ENCODE data around the gene ZNF622. TPM values are rescaled to one million over a fixed set of nuclear protein-coding genes. Genes with fewer than 3 reads are reported as not detected.

ZNF622 gene, protein sequence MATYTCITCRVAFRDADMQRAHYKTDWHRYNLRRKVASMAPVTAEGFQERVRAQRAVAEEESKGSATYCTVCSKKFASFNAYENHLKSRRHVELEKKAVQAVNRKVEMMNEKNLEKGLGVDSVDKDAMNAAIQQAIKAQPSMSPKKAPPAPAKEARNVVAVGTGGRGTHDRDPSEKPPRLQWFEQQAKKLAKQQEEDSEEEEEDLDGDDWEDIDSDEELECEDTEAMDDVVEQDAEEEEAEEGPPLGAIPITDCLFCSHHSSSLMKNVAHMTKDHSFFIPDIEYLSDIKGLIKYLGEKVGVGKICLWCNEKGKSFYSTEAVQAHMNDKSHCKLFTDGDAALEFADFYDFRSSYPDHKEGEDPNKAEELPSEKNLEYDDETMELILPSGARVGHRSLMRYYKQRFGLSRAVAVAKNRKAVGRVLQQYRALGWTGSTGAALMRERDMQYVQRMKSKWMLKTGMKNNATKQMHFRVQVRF
- polyA plus RNA-seq (2012; ENCODE audit: insufficient read depth, insufficient read length, low read depth), result 95.9 TPM

DNA sequence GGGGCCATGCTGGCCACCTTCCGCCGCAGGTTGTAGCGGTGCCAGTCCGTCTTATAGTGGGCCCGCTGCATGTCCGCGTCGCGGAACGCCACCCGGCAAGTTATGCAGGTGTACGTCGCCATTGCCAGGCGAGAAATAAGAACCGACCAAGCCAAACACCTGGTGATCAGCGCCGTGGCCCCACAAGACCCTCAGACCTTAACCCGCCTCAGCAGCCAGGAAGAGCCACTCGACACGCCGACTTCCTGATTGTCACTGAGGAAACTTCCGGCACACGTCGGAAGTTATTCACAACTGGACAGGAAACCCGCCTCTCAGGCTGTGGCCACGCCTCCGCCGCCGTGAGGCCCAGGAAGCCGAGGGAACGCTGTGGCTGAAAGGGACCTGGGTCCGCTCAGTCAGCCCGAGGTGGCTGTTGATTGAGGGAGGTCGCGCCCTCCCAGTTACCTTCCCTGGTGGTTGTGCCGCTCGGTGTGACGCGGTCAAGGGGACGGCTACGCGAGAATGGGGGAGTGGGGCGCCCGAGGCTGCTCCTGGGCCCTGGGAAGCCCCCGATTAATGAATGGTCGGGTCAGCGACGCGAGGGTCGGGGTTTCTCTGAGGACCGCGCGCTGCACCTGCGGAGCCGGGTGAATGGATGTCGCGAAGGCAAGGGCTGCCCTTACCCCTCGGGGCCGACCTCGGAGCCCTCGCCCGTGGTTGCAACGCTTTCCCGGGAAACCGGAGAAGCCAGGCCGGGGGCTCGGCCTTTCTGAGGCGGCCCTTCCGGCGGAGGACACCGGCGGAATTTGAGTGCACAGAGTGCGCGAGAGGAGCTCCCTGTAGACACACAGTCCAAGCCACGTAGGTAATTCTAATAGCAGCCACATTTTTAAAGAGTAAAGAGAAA is at the start of gene ZNF622:
Gene ZNF622 (minus strand): TSS at position 257 of the 889 bp plus-strand sequence. CDS start 135 bp downstream, at position 122.
- Histone ChIP-seq H3K9me3 (no peaks in the 10 kb centered on the region), H3K4me1 (no peaks in the 10 kb centered on the region), H3K36me3 (peaks cover 27% of the 10 kb centered on the region), H3K27me3 (no peaks in the 10 kb centered on the region), H3K4me3 (ENCODE audit: low read depth, low read length) (peak within 1 kb of the TSS; percentile 98)
- TF ChIP-seq, protein P1, sequence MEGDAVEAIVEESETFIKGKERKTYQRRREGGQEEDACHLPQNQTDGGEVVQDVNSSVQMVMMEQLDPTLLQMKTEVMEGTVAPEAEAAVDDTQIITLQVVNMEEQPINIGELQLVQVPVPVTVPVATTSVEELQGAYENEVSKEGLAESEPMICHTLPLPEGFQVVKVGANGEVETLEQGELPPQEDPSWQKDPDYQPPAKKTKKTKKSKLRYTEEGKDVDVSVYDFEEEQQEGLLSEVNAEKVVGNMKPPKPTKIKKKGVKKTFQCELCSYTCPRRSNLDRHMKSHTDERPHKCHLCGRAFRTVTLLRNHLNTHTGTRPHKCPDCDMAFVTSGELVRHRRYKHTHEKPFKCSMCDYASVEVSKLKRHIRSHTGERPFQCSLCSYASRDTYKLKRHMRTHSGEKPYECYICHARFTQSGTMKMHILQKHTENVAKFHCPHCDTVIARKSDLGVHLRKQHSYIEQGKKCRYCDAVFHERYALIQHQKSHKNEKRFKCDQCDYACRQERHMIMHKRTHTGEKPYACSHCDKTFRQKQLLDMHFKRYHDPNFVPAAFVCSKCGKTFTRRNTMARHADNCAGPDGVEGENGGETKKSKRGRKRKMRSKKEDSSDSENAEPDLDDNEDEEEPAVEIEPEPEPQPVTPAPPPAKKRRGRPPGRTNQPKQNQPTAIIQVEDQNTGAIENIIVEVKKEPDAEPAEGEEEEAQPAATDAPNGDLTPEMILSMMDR (IDR thresholded peaks at IDR 0.05; ENCODE audit: low read depth, low read length), result no peak
- DNase-seq, result peak; percentile 93

DNA sequence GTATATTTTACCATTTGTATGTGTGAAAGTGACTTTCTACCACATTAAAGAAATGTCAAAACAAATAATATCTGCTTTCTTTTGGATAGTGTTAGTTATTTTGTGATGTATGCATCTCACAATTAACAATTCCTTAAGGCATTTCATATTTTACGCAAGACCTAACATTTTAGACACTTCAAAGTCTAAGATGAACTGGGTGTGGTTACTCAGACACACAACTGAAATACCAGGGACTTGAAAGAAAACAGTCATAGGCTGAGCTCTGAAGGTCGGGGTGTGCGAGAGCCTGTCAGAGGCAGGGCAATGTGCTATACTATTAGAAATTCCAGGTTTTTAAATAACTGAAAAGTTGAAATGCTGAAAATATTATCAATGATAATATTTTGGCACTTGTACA is 44.5 kb upstream of the ZNF622 start:
- TF ChIP-seq, protein P1 (IDR thresholded peaks at IDR 0.05; ENCODE audit: low read depth, low read length), result no peak
- H3K36me3 ChIP-seq, result no peaks in the 10 kb centered on the region
- H3K4me3 ChIP-seq (ENCODE audit: low read depth, low read length), result no peak overlapping the region
- H3K9me3 ChIP-seq, result no peaks in the 10 kb centered on the region
- no peak for DNase-seq
- no peaks in the 10 kb centered on the region for H3K27me3 ChIP-seq
- no peaks in the 10 kb centered on the region for H3K4me1 ChIP-seq

DNA sequence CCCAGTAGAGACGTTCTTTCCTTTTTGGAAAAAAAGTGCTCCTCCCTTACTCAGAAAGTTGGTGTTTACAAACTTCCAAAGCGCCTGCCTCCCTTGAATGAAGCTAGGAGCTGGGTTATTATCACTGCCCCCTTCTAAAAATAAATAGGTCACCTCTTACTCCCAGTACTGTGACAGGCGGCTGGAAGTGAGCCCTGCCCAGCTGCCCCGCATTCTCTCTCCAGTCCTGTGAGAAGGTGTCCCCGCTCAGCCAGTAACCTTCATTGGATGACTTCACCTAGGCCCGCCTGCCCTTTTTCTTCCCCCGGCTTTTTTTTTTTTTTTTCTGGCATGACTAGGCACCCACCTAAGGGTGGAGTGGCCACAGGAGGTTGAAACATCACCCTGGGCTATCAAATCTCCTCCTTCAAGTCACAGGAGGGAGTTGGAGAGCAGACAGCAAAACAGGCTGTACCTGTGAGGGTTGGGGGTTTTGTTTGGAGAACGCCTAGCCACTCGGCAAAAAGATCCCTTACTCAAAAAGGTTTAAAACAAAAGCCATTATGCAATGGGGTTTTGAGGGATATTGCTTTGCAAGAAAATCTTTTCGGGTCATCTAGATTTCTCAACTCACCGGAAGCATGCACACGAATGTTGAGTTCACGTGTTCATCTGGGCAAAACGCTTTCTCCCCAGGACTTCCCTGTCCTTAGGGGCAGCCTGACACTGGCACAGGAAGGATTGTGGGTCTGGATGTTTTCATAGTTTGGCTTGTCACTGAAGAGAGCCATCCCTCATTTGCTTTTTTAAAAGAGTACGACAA is 43.3 kb upstream of the ZNF622 start:
- Histone ChIP-seq H3K27me3 (no peaks in the 10 kb centered on the region), H3K4me1 (no peaks in the 10 kb centered on the region), H3K9me3 (no peaks in the 10 kb centered on the region), H3K36me3 (no peaks in the 10 kb centered on the region), H3K4me3 (ENCODE audit: low read depth, low read length) (no peak overlapping the region)
- no peak for DNase-seq
- TF ChIP-seq, protein P1 (IDR thresholded peaks at IDR 0.05; ENCODE audit: low read depth, low read length), result no peak

DNA sequence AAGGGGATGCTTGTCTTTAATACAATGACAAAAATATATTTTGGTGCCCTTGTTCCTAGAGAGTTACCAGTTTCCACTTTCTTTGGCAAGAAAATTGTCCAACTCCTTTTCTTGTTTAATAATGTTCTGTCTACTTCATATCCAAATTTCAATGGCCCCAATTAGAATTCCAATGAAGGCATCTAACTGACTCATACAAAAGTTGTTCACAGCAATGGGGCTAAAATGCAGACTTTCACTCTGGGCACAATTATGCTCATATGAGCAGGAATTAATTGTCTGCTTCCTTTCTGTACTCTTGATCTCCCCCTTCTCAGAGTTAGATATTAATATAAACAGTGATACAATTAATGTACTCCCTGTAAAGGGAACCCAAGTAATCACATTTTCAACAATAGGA is 42.1 kb upstream of the ZNF622 start:
- no peaks in the 10 kb centered on the region for H3K27me3 ChIP-seq
- TF ChIP-seq, protein P1 (IDR thresholded peaks at IDR 0.05; ENCODE audit: low read depth, low read length), result no peak
- DNase-seq, result no peak
- no peaks in the 10 kb centered on the region for H3K9me3 ChIP-seq
- H3K4me1 ChIP-seq, result no peaks in the 10 kb centered on the region
- no peak overlapping the region for H3K4me3 ChIP-seq (ENCODE audit: low read depth, low read length)
- no peaks in the 10 kb centered on the region for H3K36me3 ChIP-seq

DNA sequence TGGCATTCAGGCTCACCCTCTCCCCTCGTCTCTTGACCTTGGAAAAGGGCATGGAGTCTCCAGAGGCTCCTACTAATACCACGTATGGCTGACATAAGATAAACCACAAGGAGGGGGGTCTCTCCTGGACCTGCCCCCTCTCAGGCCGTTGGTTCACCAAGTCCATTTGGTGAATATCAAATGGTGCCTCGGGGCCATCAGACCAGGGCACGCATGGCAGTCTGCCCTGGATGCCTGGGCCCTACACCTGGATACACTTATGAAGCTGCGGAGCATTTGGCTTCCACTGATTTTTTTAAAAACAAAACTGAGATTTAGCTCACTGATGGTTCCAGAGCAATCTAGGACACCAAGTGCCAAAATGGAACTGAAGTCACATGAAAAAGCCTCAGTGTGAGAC is 40.3 kb upstream of the ZNF622 start:
- no peak for DNase-seq
- H3K4me1 ChIP-seq, result no peaks in the 10 kb centered on the region
- no peaks in the 10 kb centered on the region for H3K27me3 ChIP-seq
- H3K36me3 ChIP-seq, result no peaks in the 10 kb centered on the region
- H3K4me3 ChIP-seq (ENCODE audit: low read depth, low read length), result no peak overlapping the region
- TF ChIP-seq, protein P1 (IDR thresholded peaks at IDR 0.05; ENCODE audit: low read depth, low read length), result no peak
- H3K9me3 ChIP-seq, result no peaks in the 10 kb centered on the region

All from BE2C (cell line).